IMR-90 (cell line): ENCODE measurements around the gene TM7SF2. TPM values are rescaled to one million over a fixed set of nuclear protein-coding genes. Genes with fewer than 3 reads are reported as not detected.

Experiments used
- ATAC-seq: fragments of 200-7000 bp; cut with Tn5 transposase; 2 replicates; pipeline ENCODE4 v1.9.1; 2020; ENCODE audit warnings: low read depth, mild to moderate bottlenecking, moderate library complexity
- BruUV-seq: library from RNA; stranded (reverse); fragments of 400-500 nt; replicated peaks from 2 replicates; lab custom pipeline; 2021; lab: Mats Ljungman, UMichigan
- CTCF ChIA-PET: fragments of 300-600 bp; formaldehyde crosslinking; extraction: SDS; loops from one replicate; lab custom pipeline; 2021; ENCODE audit warnings: antibody characterized with exemption; lab: Yijun Ruan, JAX
- POLR2A ChIA-PET: fragments of 300-600 bp; sonication (Branson Sonifier 250); formaldehyde crosslinking; loops from one replicate; lab custom pipeline; 2022; ENCODE audit warnings: antibody characterized with exemption; ENCODE audit not compliant: unreplicated experiment; lab: Charles Lee
- DNase-seq: peaks from one replicate; pipeline ENCODE4 v3.0.0; 2013
- H2AFZ ChIP-seq: replicated peaks from 2 replicates; pipeline ENCODE3; 2013; ENCODE audit warnings: low read length, mild to moderate bottlenecking; ENCODE audit not compliant: poor library complexity
- H2AK5ac ChIP-seq: 2 replicates; pipeline ENCODE4 v1.6.1; 2013; ENCODE audit warnings: low read depth, low read length, inconsistent platforms
- H2AK9ac ChIP-seq: replicated peaks from 2 replicates; pipeline ENCODE3; 2013; ENCODE audit warnings: mild to moderate bottlenecking, low read depth, low read length, moderate library complexity; ENCODE audit not compliant: poor library complexity
- H2BK120ac ChIP-seq: 2 replicates; pipeline ENCODE4 v1.6.1; 2013; ENCODE audit warnings: low read depth, low read length, inconsistent platforms
- H2BK15ac ChIP-seq: 3 replicates; pipeline ENCODE4 v1.6.1; 2013; ENCODE audit warnings: low read depth, low read length, inconsistent platforms
- H2BK20ac ChIP-seq: 2 replicates; pipeline ENCODE4 v1.6.1; 2013; ENCODE audit warnings: low read depth, mild to moderate bottlenecking, inconsistent platforms, low read length, moderate library complexity
- H2BK5ac ChIP-seq: 2 replicates; pipeline ENCODE4 v1.6.1; 2013; ENCODE audit warnings: mild to moderate bottlenecking, low read depth, low read length, inconsistent platforms; ENCODE audit not compliant: poor library complexity, severe bottlenecking
- H3K14ac ChIP-seq: replicated peaks from 2 replicates; pipeline ENCODE4 v1.6.1; 2013; ENCODE audit warnings: low read depth, low read length, inconsistent platforms
- H3K18ac ChIP-seq: 2 replicates; pipeline ENCODE4 v1.6.1; 2013; ENCODE audit warnings: low read depth, low read length, control low read depth
- H3K23ac ChIP-seq: 2 replicates; pipeline ENCODE4 v1.6.1; 2013; ENCODE audit warnings: low read depth, low read length, inconsistent platforms
- H3K27ac ChIP-seq: 2 replicates; pipeline ENCODE4 v1.5.1; 2013; ENCODE audit warnings: mild to moderate bottlenecking, control low read depth, low read length; ENCODE audit not compliant: insufficient read depth
- H3K27me3 ChIP-seq: 2 replicates; pipeline ENCODE4 v1.6.1; 2013; ENCODE audit warnings: low read length; ENCODE audit not compliant: control insufficient read depth, insufficient read depth
- H3K36me3 ChIP-seq: 2 replicates; pipeline ENCODE4 v1.6.1; 2013; ENCODE audit warnings: low read length, mixed read lengths; ENCODE audit not compliant: control insufficient read depth, insufficient read depth
- H3K4ac ChIP-seq: 2 replicates; pipeline ENCODE4 v1.6.1; 2013; ENCODE audit warnings: low read depth, low read length, inconsistent platforms
- H3K4me1 ChIP-seq: 2 replicates; pipeline ENCODE4 v1.6.1; 2013; ENCODE audit warnings: low read length, mixed read lengths; ENCODE audit not compliant: control insufficient read depth, insufficient read depth
- H3K4me2 ChIP-seq: 2 replicates; pipeline ENCODE4 v1.6.1; 2013; ENCODE audit warnings: low read depth, mild to moderate bottlenecking, control low read depth, low read length, moderate library complexity
- H3K4me3 ChIP-seq: 2 replicates; pipeline ENCODE4 v1.5.1; 2013; ENCODE audit warnings: low read depth, mild to moderate bottlenecking, control low read depth, low read length, moderate library complexity; ENCODE audit not compliant: insufficient read depth
- H3K56ac ChIP-seq: 2 replicates; pipeline ENCODE4 v1.6.1; 2013; ENCODE audit warnings: low read length, inconsistent platforms; ENCODE audit not compliant: insufficient read depth; ENCODE audit errors: extremely low read depth
- H3K79me1 ChIP-seq, 2 experiments: 2 replicates each; pipeline ENCODE4 v1.6.1; 2013; ENCODE audit warnings: low read length in 2 of 2, inconsistent platforms in 1 of 2, low read depth in 1 of 2
- H3K9ac ChIP-seq: 2 replicates; pipeline ENCODE4 v1.6.1; 2013; ENCODE audit warnings: low read depth, low read length, control low read depth
- H3K9me1 ChIP-seq: 2 replicates; pipeline ENCODE4 v1.6.1; 2013; ENCODE audit warnings: low read length, inconsistent platforms; ENCODE audit not compliant: insufficient read depth
- H3K9me3 ChIP-seq: 2 replicates; pipeline ENCODE4 v1.6.1; 2013; ENCODE audit warnings: low read length; ENCODE audit not compliant: control insufficient read depth, insufficient read depth
- H4K20me1 ChIP-seq: 2 replicates; pipeline ENCODE4 v1.6.1; 2013; ENCODE audit warnings: low read length, inconsistent platforms; ENCODE audit not compliant: insufficient read depth
- H4K5ac ChIP-seq: 2 replicates; pipeline ENCODE4 v1.6.1; 2013; ENCODE audit warnings: mild to moderate bottlenecking, low read depth, low read length, control low read depth
- H4K8ac ChIP-seq, 2 experiments: 2 replicates each; pipeline ENCODE4 v1.6.1; 2013; ENCODE audit warnings: low read depth in 2 of 2, low read length in 2 of 2, control low read depth in 1 of 2, inconsistent platforms in 1 of 2
- H4K91ac ChIP-seq: 2 replicates; pipeline ENCODE4 v1.6.1; 2013; ENCODE audit warnings: low read depth, low read length, inconsistent platforms; ENCODE audit not compliant: insufficient read depth
- BHLHE40 ChIP-seq: fragments of 150-350 bp; IDR thresholded peaks from 2 replicates; pipeline ENCODE4 v1.6.1; 2016; ENCODE audit warnings: mild to moderate bottlenecking, low read depth, low read length
- CHD1 ChIP-seq: IDR thresholded peaks from 2 replicates; pipeline ENCODE4 v1.6.1; 2012; ENCODE audit warnings: low read depth, low read length, improper control_type of control experiment
- RAD21 ChIP-seq: IDR thresholded peaks from 2 replicates; pipeline ENCODE4 v1.6.1; 2012; ENCODE audit warnings: low read length, improper control_type of control experiment
- WGBS, 2 experiments: methylation state at CpG; one replicate each; pipeline versions ENCODE4 v1.1.5 to v1.1.7; 2013; ENCODE audit warnings: missing lambda C conversion rate in 2 of 2; ENCODE audit not compliant: insufficient read length in 1 of 2; ENCODE audit errors: extremely low coverage in 2 of 2; 5-methylcytosine and 5-hydroxymethylcytosine counted together
- dilution Hi-C: fragments of 300-500 bp; cut with HindIII; formaldehyde crosslinking; loops from one replicate; pipeline ENCODE4 v1.14.3; 2018; ENCODE audit warnings: low sequenced_read_pairs; ENCODE audit not compliant: unreplicated experiment
- in situ Hi-C: fragments of 300-500 bp; cut with MboI; formaldehyde crosslinking; loops from 3 replicates; pipeline ENCODE4 v1.14.3; 2019; ENCODE audit warnings: low sequenced_read_pairs, inconsistent platforms, mixed read lengths
- intact Hi-C: fragments of 100-400 bp; cut with micrococcal nuclease; formaldehyde crosslinking; loops from 2 replicates; pipeline ENCODE4 v1.10.0; 2022
- polyA plus RNA-seq, 3 experiments: library from polyadenylated mRNA; depleted of rRNA; stranded (reverse); fragments of >200 nt; gene quantifications; 2 replicates each; pipeline ENCODE4 v1.2.3, GENCODE V29; 2012; ENCODE audit warnings: low replicate concordance in 1 of 3
- total RNA-seq: library from RNA; depleted of rRNA; stranded (reverse); fragments of >200 nt; gene quantifications from 2 replicates; pipeline ENCODE4 v1.2.3, GENCODE V29; 2012
- TF ChIP-seq, protein P1 (sequence below): conservative IDR thresholded peaks from 2 replicates; pipeline ENCODE4 v1.5.1; 2012; ENCODE audit warnings: mild to moderate bottlenecking, low read depth, low read length, improper control_type of control experiment

The TM7SF2 gene
- total and polyA plus RNA-seq, 2 of the 4 experiments (the other 2 are of a cell fraction): 5.7 to 7.6 TPM

DNA sequence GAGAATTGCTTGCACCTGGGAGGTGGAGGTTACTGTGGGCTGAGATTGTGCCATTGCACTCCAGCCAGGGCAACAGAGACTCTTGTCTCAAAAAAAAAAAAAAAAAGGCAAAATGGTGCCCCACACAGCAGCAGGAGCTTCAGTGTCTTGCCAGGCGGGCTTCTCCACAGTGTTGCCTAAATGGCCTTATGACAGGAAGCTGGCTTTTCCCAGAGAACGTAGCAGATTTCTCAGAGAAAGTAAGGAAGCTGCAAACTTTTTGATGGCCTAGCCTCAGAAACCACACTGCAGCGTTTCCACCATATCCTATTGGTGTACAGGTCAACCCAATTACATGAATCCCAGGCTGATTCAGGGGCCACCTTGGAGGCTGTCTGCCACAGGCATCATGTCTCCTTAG, 45.7 kb downstream of the TM7SF2 start:
- no peak overlapping the region for H2AFZ ChIP-seq
- H3K27me3 ChIP-seq: 0 out of 2 replicates have a peak, but pooled peaks cover 2% of the 10 kb centered on the region
- DNase-seq (no peak), ATAC-seq (no peak)
- H3K4me2 ChIP-seq: no peak overlapping the region
- no peak overlapping the region for H3K27ac ChIP-seq
- no peaks in the 10 kb centered on the region for H3K9me1 ChIP-seq
- BruUV-seq: no TSS peak
- intact Hi-C loops (no loop called here), in situ Hi-C loops (no loop called here), dilution Hi-C loops (no loop called here)
- no peak overlapping the region for H3K23ac ChIP-seq
- no peak overlapping the region for H3K4me3 ChIP-seq
- H2BK120ac ChIP-seq: no peak overlapping the region
- H4K5ac ChIP-seq: no peak overlapping the region
- ChIA-PET POLR2A (no interaction called here), CTCF (no interaction called here)
- no peaks in the 10 kb centered on the region for H3K79me1 ChIP-seq
- no peaks in the 10 kb centered on the region for H3K9me3 ChIP-seq
- H3K4me1 ChIP-seq: no peaks in the 10 kb centered on the region
- no peak overlapping the region for H3K18ac ChIP-seq
- H4K91ac ChIP-seq: no peak overlapping the region
- H4K20me1 ChIP-seq: no peaks in the 10 kb centered on the region
- no peak overlapping the region for H3K4ac ChIP-seq
- no peak overlapping the region for H3K14ac ChIP-seq
- no peak overlapping the region for H4K8ac ChIP-seq
- H2BK15ac ChIP-seq: no peak overlapping the region
- H3K9ac ChIP-seq: no peak overlapping the region
- no peaks in the 10 kb centered on the region for H3K36me3 ChIP-seq
- TF ChIP-seq RAD21: no peak
- TF ChIP-seq CHD1: no peak
- no peak for TF ChIP-seq BHLHE40
- TF ChIP-seq, protein P1, sequence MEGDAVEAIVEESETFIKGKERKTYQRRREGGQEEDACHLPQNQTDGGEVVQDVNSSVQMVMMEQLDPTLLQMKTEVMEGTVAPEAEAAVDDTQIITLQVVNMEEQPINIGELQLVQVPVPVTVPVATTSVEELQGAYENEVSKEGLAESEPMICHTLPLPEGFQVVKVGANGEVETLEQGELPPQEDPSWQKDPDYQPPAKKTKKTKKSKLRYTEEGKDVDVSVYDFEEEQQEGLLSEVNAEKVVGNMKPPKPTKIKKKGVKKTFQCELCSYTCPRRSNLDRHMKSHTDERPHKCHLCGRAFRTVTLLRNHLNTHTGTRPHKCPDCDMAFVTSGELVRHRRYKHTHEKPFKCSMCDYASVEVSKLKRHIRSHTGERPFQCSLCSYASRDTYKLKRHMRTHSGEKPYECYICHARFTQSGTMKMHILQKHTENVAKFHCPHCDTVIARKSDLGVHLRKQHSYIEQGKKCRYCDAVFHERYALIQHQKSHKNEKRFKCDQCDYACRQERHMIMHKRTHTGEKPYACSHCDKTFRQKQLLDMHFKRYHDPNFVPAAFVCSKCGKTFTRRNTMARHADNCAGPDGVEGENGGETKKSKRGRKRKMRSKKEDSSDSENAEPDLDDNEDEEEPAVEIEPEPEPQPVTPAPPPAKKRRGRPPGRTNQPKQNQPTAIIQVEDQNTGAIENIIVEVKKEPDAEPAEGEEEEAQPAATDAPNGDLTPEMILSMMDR: no peak
- no peak overlapping the region for H3K56ac ChIP-seq
- H2AK5ac ChIP-seq: no peak overlapping the region
- no peak overlapping the region for H2BK5ac ChIP-seq
- no peak overlapping the region for H2BK20ac ChIP-seq
- no peak overlapping the region for H2AK9ac ChIP-seq
- WGBS, 2 experiments: 58% methylated on average over 2 of the region's 3 CpGs; no CpG with 5 or more reads in 1 of the 2 experiments
